Peyer's patch (tissue), 4 donors: ENCODE measurements around the gene GNAI3. TPM values are rescaled to one million over a fixed set of nuclear protein-coding genes. Genes with fewer than 3 reads are reported as not detected.

Experiments used
- DNase-seq, 3 donors: peaks; one replicate each; pipeline ENCODE4 v3.0.0-alpha.2; 2017 to 2019
- H3K27ac ChIP-seq, 4 donors: fragments of 200-600 bp; sonication (generic); one replicate each; pipeline ENCODE4 v1.5.1; 2016 to 2019
- H3K27me3 ChIP-seq, 2 donors: fragments of 200-600 bp; sonication (generic); one replicate each; pipeline ENCODE4 v1.5.1; 2019
- H3K36me3 ChIP-seq, 3 donors: fragments of 200-600 bp; sonication (generic); one replicate each; pipeline ENCODE4 v1.5.1; 2016 to 2019
- H3K4me1 ChIP-seq, 4 donors: fragments of 200-600 bp; sonication (generic); one replicate each; pipeline ENCODE4 v1.5.1; 2016 to 2019
- H3K4me3 ChIP-seq, 4 donors: fragments of 200-600 bp; sonication (generic); 1 replicate in 3 of 4; 2 replicates in 1 of 4; pipeline ENCODE4 v1.5.1; 2016 to 2019; ENCODE audit warnings: mild to moderate bottlenecking in 1 of 4
- H3K9me3 ChIP-seq, 4 donors: fragments of 200-600 bp; sonication (generic); one replicate each; pipeline ENCODE4 v1.5.1; 2016 to 2019; ENCODE audit warnings: mild to moderate bottlenecking in 1 of 4
- POLR2A ChIP-seq, 2 donors: fragments of 450-650 bp; IDR thresholded peaks; one replicate each; pipeline ENCODE4 v1.5.1; 2017; ENCODE audit warnings: antibody characterized with exemption in 2 of 2, mild to moderate bottlenecking in 2 of 2, moderate library complexity in 2 of 2
- total RNA-seq, 4 donors: library from RNA; depleted of rRNA; stranded (reverse); fragments of >200 nt; gene quantifications; one replicate each; pipeline ENCODE4 v1.1.0, GENCODE V29; 2016
- TF ChIP-seq, protein P1 (sequence below), 6 experiments: fragments of 450-650 bp in 4 of 6; fragments of 200-600 bp in 2 of 6; sonication (generic) in 1 of 6; IDR thresholded peaks; one replicate each; pipeline ENCODE4 v1.5.1; 2017 to 2019; ENCODE audit warnings: antibody characterized with exemption in 6 of 6, mild to moderate bottlenecking in 3 of 6, moderate library complexity in 1 of 6

The GNAI3 gene
- total RNA-seq, 4 donors from 2014 or later, result 4.1 to 6.8 (median 5.8) TPM

DNA sequence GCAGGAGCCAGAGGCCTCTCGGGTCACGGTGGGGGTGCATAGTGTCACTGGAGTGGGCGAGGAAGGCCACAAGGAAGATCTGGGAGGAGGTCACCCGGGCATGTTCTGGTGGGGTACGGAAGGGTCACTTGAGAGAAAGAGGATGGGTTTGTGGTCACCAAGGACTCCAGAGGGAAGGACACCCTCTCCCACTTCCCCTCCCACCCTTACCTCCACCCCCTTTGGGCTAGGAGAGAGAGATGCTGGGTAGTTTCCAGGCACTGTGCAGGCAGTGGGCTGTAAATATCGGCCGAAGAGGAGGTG is 39.6 kb upstream of the GNAI3 start:
- Histone ChIP-seq H3K36me3 (no peaks in the 10 kb centered on the region), H3K27me3 (no peaks in the 10 kb centered on the region), H3K4me3 (peak overlapping the region; percentile 75 to 95 (median 84)), H3K9me3 (no peaks in the 10 kb centered on the region), H3K4me1 (peaks cover 0 to 22% (median 2%) of the 10 kb centered on the region in 4 donors), H3K27ac (peak overlapping the region in 1 of 4 donors; percentile 72)
- TF ChIP-seq, protein P1, sequence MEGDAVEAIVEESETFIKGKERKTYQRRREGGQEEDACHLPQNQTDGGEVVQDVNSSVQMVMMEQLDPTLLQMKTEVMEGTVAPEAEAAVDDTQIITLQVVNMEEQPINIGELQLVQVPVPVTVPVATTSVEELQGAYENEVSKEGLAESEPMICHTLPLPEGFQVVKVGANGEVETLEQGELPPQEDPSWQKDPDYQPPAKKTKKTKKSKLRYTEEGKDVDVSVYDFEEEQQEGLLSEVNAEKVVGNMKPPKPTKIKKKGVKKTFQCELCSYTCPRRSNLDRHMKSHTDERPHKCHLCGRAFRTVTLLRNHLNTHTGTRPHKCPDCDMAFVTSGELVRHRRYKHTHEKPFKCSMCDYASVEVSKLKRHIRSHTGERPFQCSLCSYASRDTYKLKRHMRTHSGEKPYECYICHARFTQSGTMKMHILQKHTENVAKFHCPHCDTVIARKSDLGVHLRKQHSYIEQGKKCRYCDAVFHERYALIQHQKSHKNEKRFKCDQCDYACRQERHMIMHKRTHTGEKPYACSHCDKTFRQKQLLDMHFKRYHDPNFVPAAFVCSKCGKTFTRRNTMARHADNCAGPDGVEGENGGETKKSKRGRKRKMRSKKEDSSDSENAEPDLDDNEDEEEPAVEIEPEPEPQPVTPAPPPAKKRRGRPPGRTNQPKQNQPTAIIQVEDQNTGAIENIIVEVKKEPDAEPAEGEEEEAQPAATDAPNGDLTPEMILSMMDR (IDR thresholded peaks at IDR 0.05), result no peak
- no peak for DNase-seq

DNA sequence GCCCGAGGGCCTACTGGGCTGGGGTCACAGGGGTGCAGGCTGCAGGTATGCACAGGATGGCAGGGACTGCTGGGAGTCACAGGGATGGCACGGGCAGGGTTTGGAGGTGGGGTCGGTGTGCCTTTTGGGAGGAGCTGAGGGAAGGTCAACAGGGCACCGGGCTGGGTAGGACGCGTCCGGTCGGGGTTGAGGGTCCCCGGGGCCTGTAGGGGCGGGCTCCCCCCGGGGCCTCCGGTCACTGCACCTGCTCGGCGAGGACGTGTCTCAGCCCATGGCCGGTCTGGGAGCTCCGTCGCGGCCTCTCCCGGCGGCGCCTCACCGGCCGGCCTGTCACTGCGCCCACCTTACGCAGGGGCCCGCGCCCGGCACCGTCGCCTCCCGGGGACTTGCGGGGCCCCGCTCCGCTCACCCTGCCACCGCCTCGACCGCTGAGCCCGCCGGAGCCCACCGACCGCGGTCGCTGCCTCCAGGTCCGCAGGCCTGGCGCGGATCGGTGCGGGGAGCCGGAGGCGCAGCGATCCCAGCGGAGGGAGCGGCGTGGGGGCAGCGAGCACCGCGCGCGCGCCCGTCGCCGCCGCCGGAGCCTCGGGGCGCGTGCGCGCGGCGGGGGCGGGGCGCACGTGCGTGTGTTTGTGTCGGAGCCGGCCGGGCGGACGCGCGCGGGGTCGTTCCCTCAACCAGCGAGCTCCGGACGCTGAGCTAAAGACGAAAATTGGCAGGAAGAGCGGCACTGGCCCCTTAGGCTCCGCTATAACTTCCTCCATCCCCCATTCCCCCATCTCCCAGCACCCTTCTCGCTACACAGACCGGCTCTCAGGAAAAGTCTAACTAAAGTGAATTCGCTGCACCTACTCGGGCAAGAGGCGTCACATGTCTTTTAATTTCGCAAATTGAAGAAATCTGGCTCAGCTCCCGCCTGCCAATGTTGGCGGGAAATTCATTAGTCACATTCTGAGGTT is 39.0 kb upstream of the GNAI3 start, which contains the start of gene AMIGO1:
Gene AMIGO1 (minus strand): TSS at position 552 of the 959 bp plus-strand sequence. CDS start 815 bp downstream, outside the sequence.
- peak in 1 of 2 donors; percentile 23 for TF ChIP-seq POLR2A (IDR thresholded peaks at IDR 0.05)
- TF ChIP-seq, protein P1 (IDR thresholded peaks at IDR 0.05), result no peak
- Histone ChIP-seq H3K36me3 (no peaks in the 10 kb centered on the region), H3K27me3 (no peaks in the 10 kb centered on the region), H3K4me3 (peak within 1 kb of the TSS; percentile 75 to 95 (median 84)), H3K27ac (peak within 1 kb of the TSS in 3 of 4 donors; percentile 40 to 72 (median 49)), H3K9me3 (no peaks in the 10 kb centered on the region), H3K4me1 (peaks cover 0 to 17% (median 2%) of the 10 kb centered on the region in 4 donors)
- DNase-seq, result peak; percentile 66 to 81 (median 78)

DNA sequence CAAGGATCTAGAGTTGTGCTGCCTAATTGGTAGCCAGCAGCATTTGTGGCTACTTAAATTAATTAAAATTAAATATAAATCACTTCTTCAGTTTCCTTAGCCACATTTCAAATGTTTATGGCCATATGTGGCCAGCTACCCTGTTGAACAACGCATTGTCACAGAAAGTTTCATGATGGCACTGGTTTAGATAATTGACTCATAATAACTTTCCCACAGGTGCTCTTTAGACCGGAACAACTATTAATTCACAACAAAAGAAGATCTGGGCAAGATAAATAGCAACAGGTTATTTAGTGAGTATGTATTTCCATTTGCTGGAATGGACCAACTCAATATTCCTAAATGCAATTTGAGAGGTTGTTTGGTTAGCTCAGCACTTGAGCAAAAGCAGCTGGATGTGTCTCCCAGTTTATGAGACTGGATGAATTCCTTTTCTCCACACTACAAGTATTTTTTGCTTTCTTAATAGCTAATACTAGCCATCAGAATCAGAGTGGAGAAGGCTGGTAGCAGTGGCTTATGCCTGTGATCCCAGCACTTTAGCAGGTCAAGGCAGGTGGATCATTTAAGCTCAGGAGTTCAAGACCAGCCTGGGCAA is 35.2 kb upstream of the GNAI3 start:
- Histone ChIP-seq H3K36me3 (no peaks in the 10 kb centered on the region), H3K9me3 (no peaks in the 10 kb centered on the region), H3K27me3 (no peaks in the 10 kb centered on the region), H3K4me1 (peaks cover 0 to 22% (median 4%) of the 10 kb centered on the region in 4 donors), H3K4me3 (no peak overlapping the region), H3K27ac (no peak overlapping the region)
- TF ChIP-seq, protein P1 (IDR thresholded peaks at IDR 0.05), result no peak
- TF ChIP-seq POLR2A (IDR thresholded peaks at IDR 0.05), result no peak
- no peak for DNase-seq

DNA sequence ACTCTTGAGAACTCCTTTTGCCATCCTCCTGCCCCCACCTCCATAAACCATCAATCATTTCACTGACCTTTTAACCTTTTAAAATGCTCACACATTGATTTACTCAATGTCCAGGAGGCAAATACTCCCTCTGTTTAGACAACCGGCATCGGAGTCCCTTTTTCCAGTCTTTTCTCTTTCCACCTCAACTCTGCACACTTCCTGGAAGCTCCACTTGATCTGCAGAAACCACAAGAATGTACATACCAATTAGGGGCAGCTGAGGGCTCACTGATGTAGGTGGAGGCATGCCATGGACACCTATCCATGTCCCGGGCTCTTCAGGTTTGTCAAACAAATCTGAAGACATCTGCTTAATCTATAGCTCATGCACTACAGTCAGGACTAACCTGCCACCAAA is 33.6 kb upstream of the GNAI3 start:
- TF ChIP-seq, protein P1 (IDR thresholded peaks at IDR 0.05), result no peak
- no peak for TF ChIP-seq POLR2A (IDR thresholded peaks at IDR 0.05)
- no peak overlapping the region for H3K27ac ChIP-seq
- no peak for DNase-seq
- no peaks in the 10 kb centered on the region for H3K9me3 ChIP-seq
- no peaks in the 10 kb centered on the region for H3K36me3 ChIP-seq
- H3K27me3 ChIP-seq, result no peaks in the 10 kb centered on the region
- peaks cover 0 to 14% (median 4%) of the 10 kb centered on the region in 4 donors for H3K4me1 ChIP-seq
- H3K4me3 ChIP-seq, result no peak overlapping the region

DNA sequence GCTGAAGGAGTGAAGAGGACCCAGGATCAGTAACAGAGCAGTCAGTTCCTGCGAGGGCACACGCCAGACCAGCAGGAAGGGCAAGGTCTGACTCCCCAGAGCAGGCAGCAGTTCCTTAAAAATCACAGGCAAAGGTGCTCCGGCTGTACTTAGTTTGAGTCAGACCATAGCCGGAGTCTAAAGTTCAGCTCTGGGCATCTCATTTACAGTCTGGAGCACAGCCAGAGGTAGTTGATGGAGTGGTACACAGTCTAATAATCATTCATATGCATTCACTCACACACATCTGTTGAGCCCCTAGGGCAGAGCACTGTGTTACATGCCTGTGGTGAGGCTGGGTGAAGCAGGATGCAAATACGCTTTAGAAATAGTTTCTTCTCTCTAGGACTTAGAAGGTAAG is 31.5 kb upstream of the GNAI3 start:
- H3K4me1 ChIP-seq, result peaks cover 0 to 7% (median 2%) of the 10 kb centered on the region in 4 donors
- H3K36me3 ChIP-seq, result no peaks in the 10 kb centered on the region
- no peak overlapping the region for H3K4me3 ChIP-seq
- no peaks in the 10 kb centered on the region for H3K9me3 ChIP-seq
- peak in 2 of 3 donors; percentile 73 to 84 for DNase-seq
- peak in 1 of 2 donors; percentile 25 for TF ChIP-seq POLR2A (IDR thresholded peaks at IDR 0.05)
- TF ChIP-seq, protein P1 (IDR thresholded peaks at IDR 0.05), result peak in 1 of 6 experiments; percentile 22
- H3K27ac ChIP-seq, result peak overlapping the region in 3 of 4 donors; percentile 36 to 82 (median 79)
- no peaks in the 10 kb centered on the region for H3K27me3 ChIP-seq
